ENCODE results near the gene BORCS8. TPM values are rescaled to one million over a fixed set of nuclear protein-coding genes. Genes with fewer than 3 reads are reported as not detected.
"Not testable (repeated sequence)": the region's sequence is repeated elsewhere in the genome, so short reads cannot be mapped to it uniquely, and the experiment has no call there.

BORCS8 gene
- polyA plus RNA-seq, 6 donors from 2014 or later: 26.2 to 31.6 (median 28.2) TPM

DNA sequence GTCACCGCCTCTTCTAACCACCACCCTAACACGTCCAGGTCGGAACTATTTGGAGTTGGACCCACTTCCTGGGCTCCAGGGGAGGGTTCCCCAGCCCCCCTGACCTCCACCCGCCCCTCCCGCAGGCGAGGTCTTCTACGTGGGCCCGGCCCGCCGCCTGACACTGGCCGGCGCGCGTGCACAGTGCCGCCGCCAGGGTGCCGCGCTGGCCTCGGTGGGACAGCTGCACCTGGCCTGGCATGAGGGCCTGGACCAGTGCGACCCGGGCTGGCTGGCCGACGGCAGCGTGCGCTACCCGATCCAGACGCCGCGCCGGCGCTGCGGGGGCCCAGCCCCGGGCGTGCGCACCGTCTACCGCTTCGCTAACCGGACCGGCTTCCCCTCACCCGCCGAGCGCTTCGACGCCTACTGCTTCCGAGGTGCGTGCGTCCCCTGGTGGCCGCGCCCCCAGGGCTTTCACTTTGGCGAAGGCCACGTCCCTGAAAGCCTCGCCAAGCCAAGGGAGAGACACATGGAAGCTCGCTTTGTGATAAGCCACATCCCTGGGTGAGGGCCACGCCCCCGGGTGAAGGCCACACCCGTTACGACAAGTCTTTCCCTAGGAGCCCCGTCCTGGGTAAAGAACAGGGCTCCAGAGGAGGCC is 33.0 kb upstream of the BORCS8 start:
- H3K36me3 Mint-ChIP-seq: no peaks in the 10 kb centered on the region
- H3K27ac Mint-ChIP-seq: peak overlapping the region in 1 of 6 donors; percentile 68
- DNase-seq (peak; percentile 68), ATAC-seq (ENCODE audit: low read depth in 2 of 2) (peak; percentile 93 to 94)
- peak overlapping the region; percentile 53 to 93 (median 80) for H3K4me3 Mint-ChIP-seq
- H3K9me3 Mint-ChIP-seq: no peaks in the 10 kb centered on the region
- peaks cover 13 to 49% (median 34%) of the 10 kb centered on the region in 3 donors for H3K27me3 Mint-ChIP-seq
- peaks cover 6 to 15% (median 7%) of the 10 kb centered on the region in 3 donors for H3K4me1 Mint-ChIP-seq

DNA sequence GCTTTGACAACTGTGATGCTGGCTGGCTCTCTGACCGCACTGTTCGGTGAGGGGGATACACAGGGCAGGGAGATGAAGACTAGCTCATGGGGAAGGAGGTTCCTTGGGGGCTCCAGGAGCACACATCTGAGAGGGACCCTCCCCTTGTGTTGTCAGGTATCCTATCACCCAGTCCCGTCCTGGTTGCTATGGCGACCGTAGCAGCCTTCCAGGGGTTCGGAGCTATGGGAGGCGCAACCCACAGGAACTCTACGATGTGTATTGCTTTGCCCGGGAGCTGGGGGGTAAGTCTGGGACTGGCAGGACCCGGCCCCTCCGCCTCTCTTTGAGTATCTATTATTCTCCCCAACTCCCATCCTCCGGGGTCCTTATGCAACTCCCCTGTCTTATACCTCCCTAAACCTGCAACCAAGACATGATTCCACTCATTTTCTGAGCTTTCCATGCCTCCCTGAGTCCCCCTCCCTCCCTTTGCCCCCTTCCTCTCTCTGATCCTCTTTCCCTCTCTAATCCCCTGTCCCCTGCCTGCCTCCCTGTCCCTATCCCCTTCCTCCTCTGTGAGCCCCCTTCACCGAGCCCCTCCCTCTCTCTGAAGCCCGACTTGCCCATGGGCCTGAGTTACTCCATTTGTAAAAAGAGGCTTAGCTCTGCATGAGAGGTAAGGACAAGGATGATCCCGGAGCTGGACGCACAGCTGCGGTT is 32.3 kb upstream of the BORCS8 start:
- Mint-ChIP-seq H3K9me3 (no peaks in the 10 kb centered on the region), H3K4me1 (peaks cover 6 to 15% (median 7%) of the 10 kb centered on the region in 3 donors), H3K4me3 (peak overlapping the region; percentile 41 to 84 (median 71)), H3K36me3 (no peaks in the 10 kb centered on the region), H3K27ac (no peak overlapping the region), H3K27me3 (peaks cover 13 to 49% (median 34%) of the 10 kb centered on the region in 3 donors)
- ATAC-seq (ENCODE audit: low read depth in 2 of 2): no peak
- DNase-seq: no peak

DNA sequence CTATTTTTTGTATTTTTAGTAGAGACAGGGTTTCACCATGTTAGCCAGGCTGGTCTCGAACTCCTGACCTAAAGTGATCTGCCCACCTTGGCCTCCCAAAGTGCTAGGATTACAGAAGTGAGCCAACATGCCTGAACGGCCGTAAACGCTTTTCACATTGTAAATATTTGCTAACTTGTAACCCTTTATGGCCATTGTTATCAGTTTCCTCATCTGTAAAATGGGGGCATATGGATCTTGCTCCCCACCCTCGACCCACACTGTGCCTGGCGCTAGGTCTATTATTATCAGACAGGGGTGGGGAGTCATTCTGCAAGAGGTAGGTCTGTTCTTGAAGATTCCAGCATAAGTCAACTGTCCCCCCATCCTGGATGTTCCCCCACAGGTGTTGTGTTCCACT is 31.7 kb upstream of the BORCS8 start:
- DNase-seq (no peak), ATAC-seq (ENCODE audit: low read depth in 2 of 2) (no peak)

DNA sequence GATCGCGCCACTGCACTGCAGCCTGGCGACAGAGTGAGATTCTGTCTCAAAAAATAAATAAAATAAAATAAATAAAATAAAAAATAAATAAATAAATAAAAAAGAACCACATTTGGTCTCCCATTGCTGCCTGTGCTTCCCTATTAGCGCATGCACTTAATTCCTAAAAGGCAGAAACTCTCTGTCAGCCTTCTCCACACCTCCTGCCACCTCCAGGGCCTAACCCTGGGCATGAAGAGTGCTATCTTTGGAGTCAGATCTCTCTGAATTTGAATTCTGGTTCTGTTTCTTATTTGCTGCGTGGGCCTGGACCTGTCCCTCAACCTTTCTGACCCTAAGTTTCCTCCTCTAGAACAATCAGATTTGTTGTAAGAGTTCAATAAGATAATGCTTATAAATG is 31.1 kb upstream of the BORCS8 start:
- DNase-seq (no peak), ATAC-seq (ENCODE audit: low read depth in 2 of 2) (no peak)
- no peaks in the 10 kb centered on the region for H3K9me3 Mint-ChIP-seq
- no peak overlapping the region for H3K4me3 Mint-ChIP-seq
- H3K27me3 Mint-ChIP-seq: peaks cover 9 to 42% (median 21%) of the 10 kb centered on the region in 3 donors
- H3K27ac Mint-ChIP-seq: no peak overlapping the region
- H3K4me1 Mint-ChIP-seq: peaks cover 6 to 15% (median 7%) of the 10 kb centered on the region in 3 donors
- no peaks in the 10 kb centered on the region for H3K36me3 Mint-ChIP-seq

More for the DNA sequence above, 31.7 kb upstream of the BORCS8 start:
- Mint-ChIP-seq H3K4me3 (peak overlapping the region in 2 of 8 donors; percentile 25 to 79), H3K9me3 (no peaks in the 10 kb centered on the region), H3K27ac (no peak overlapping the region), H3K36me3 (no peaks in the 10 kb centered on the region), H3K4me1 (peaks cover 6 to 15% (median 7%) of the 10 kb centered on the region in 3 donors), H3K27me3 (peaks cover 11 to 48% (median 27%) of the 10 kb centered on the region in 3 donors)

DNA sequence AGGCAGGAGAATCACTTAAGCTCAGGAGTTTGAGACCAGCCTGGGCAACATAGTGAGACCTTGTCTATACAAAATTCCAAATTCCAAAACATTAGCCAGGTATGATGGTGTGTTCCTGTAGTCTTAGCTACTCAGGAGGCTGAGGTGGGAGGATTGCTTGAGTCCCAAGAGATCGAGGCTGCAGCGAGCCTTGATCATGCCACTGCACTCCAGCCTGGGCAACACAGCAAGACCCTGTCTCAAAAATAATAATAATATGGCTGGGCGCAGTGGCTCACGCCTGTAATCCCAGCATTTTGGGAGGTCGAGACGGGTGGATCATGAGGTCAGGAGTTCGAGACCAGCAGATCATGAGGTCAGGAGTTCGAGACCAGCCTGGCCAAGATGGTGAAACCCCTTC is 29.0 kb upstream of the BORCS8 start:
- not testable (repeated sequence) for H3K9me3 Mint-ChIP-seq; DNase-seq; H3K27ac Mint-ChIP-seq; H3K36me3 Mint-ChIP-seq; ATAC-seq (ENCODE audit: low read depth in 2 of 2)
- Mint-ChIP-seq H3K4me3 (peak overlapping the region in 1 of 8 donors; percentile 22), H3K4me1 (peaks cover 6 to 15% (median 7%) of the 10 kb centered on the region in 3 donors), H3K27me3 (peaks cover 18 to 45% (median 20%) of the 10 kb centered on the region in 3 donors)

DNA sequence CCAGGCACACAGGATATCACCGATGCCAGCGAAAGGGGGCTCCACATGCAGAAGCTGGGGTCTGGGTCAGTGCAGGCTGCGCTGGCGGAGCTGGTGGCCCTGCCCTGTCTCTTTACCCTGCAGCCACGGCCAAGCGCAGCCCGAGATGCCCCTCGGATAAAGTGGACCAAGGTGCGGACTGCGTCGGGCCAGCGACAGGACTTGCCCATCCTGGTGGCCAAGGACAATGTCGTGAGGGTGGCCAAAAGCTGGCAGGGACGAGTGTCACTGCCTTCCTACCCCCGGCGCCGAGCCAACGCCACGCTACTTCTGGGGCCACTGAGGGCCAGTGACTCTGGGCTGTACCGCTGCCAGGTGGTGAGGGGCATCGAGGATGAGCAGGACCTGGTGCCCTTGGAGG is 27.0 kb upstream of the BORCS8 start:
- Mint-ChIP-seq H3K36me3 (peaks cover 4 to 5% of the 10 kb centered on the region in 2 donors), H3K27me3 (peaks cover 19 to 48% (median 29%) of the 10 kb centered on the region in 3 donors), H3K27ac (no peak overlapping the region), H3K4me1 (peaks cover 0 to 4% (median 0%) of the 10 kb centered on the region in 3 donors), H3K9me3 (peaks cover 0 to 9% (median 3%) of the 10 kb centered on the region in 7 donors), H3K4me3 (no peak overlapping the region)
- ATAC-seq (ENCODE audit: low read depth in 2 of 2) (no peak), DNase-seq (no peak)

DNA sequence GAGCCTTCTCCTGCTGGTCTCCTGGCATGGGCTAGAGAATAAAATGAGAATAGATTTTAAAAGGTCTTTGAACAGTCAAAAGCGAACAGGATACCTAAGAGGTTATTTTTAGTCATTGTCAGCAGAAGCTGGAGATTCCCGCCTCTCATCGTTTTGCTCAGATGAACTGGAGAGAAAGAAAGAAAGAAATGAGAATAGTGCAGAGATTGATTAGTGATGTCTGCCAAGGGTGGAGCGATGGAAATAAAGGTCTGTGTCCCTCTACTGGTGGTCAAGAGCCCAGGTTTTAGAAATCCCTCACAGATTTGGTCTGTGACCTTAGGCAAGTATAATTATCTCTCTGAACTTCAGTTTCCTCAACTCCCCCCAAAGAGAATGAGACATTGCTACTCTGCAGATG is 25.1 kb upstream of the BORCS8 start:
- no peak overlapping the region for H3K4me3 Mint-ChIP-seq
- peaks cover 0 to 4% (median 1%) of the 10 kb centered on the region in 3 donors for H3K4me1 Mint-ChIP-seq
- H3K9me3 Mint-ChIP-seq: peaks cover 0 to 9% (median 3%) of the 10 kb centered on the region in 7 donors
- H3K27me3 Mint-ChIP-seq: peaks cover 33 to 63% (median 37%) of the 10 kb centered on the region in 3 donors
- H3K36me3 Mint-ChIP-seq: peaks cover 4 to 10% of the 10 kb centered on the region in 2 donors
- no peak for ATAC-seq (ENCODE audit: low read depth in 2 of 2)
- H3K27ac Mint-ChIP-seq: no peak overlapping the region
- DNase-seq: no peak

DNA sequence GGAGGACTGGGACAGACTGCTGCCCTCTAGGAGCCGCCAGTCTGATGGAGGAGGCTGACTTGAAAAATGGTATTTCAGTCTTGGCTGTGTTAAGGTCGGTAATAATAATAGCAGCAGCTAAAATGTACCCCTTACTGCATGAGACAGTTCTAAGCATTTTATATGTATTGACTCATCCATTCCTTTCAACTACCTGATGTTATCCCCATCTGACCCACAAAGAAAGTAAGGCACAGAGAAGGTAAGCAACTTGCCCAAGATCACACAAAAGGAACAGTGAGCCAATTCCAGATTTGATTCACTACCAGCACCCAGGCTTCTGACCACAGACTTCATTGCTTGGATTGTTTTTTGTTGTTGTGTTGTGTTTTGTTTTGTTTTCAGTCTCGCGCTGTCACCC is 23.8 kb upstream of the BORCS8 start:
- DNase-seq (no peak), ATAC-seq (ENCODE audit: low read depth in 2 of 2) (no peak)
- Mint-ChIP-seq H3K4me3 (no peak overlapping the region), H3K27me3 (peaks cover 39 to 74% (median 48%) of the 10 kb centered on the region in 3 donors), H3K27ac (no peak overlapping the region), H3K36me3 (peaks cover 4 to 10% of the 10 kb centered on the region in 2 donors), H3K9me3 (peaks cover 0 to 9% (median 3%) of the 10 kb centered on the region in 7 donors), H3K4me1 (peaks cover 4 to 5% (median 5%) of the 10 kb centered on the region in 3 donors)

DNA sequence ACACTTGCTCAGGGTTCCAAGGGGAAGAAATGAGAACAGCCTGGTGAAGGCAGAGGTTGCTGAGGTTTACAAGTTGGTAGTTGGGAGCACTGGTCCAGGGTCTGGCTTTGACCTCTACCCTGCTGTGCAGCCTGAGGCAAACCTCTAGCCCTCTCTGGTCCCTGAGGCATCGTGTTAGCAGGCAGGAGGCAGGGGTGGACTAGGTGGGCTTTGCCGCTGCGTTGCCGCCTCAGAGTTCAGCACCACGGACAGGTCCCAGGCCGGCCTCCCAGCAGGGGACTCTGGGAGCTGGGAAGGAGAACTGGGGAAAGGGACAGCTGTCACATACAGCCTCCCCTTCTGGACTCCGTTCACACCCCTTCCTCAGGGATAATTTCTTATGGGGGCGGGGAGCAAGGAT is 22.9 kb upstream of the BORCS8 start:
- H3K36me3 Mint-ChIP-seq: peaks cover 4 to 10% of the 10 kb centered on the region in 2 donors
- no peak overlapping the region for H3K4me3 Mint-ChIP-seq
- no peak for ATAC-seq (ENCODE audit: low read depth in 2 of 2)
- no peak for DNase-seq
- H3K4me1 Mint-ChIP-seq: peaks cover 4 to 5% (median 5%) of the 10 kb centered on the region in 3 donors
- peaks cover 39 to 80% (median 54%) of the 10 kb centered on the region in 3 donors for H3K27me3 Mint-ChIP-seq
- H3K9me3 Mint-ChIP-seq: peaks cover 0 to 9% (median 3%) of the 10 kb centered on the region in 7 donors
- H3K27ac Mint-ChIP-seq: no peak overlapping the region

DNA sequence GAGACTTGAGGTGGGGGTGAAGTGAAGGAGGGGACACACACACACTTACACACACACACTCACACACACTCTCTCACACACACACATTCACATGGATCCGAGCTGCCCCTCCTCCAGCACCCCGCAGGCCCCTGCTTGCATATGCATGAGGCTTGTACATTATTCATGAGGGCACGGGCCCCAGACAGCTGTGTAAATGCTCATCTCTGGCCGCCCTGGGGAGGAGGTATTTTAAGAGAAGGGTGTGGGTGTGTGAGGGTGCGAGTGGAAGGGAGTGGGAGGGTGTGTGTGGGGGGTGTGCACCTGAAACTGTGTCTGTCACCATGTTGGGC is 22.2 kb upstream of the BORCS8 start:
- Mint-ChIP-seq H3K4me1 (peaks cover 4 to 5% (median 5%) of the 10 kb centered on the region in 3 donors), H3K27ac (no peak overlapping the region), H3K4me3 (no peak overlapping the region), H3K36me3 (peaks cover 4 to 10% of the 10 kb centered on the region in 2 donors), H3K9me3 (peaks cover 0 to 9% (median 3%) of the 10 kb centered on the region in 7 donors), H3K27me3 (peaks cover 39 to 86% (median 62%) of the 10 kb centered on the region in 3 donors)
- DNase-seq: no peak
- ATAC-seq (ENCODE audit: low read depth in 2 of 2): peak in 1 of 2 donors; percentile 27

DNA sequence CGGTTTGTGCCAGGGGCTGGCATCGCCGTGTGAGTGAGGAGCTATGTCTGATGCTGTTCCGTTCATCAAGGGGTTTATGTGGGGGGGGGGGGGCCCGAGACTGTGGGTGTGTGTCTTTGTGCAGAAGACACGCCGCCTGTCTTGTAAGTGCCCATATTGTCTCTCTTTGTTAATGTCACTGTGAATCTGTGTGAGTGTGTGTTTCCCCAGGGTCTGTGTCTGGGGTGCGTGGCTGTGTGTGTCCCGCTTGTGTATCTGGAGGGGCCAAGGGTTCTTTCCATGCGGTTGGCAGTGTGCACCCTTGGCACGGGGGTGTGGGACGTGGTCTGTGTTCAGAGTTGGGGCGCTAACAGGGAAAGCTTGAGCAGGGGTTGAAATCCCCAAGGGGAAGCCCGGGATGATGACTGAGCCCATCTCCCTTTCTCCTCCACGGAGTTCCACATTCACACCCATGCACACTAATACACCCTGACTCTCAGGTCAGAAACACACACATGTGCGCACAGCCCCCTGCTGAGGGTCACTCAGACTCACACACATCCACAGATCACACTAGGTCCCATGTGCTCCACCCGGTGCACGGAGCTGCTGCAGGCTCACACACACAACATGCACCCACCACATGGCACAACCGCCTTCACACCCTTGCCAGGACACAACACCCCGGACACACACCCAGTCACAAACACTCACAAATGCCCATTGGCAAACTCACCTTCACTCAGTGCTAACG is 21.6 kb upstream of the BORCS8 start:
- Mint-ChIP-seq H3K9me3 (peaks cover 0 to 9% (median 3%) of the 10 kb centered on the region in 7 donors), H3K4me1 (peaks cover 4 to 5% (median 5%) of the 10 kb centered on the region in 3 donors), H3K27me3 (peaks cover 39 to 83% (median 63%) of the 10 kb centered on the region in 3 donors), H3K4me3 (no peak overlapping the region), H3K27ac (no peak overlapping the region), H3K36me3 (peaks cover 4 to 10% of the 10 kb centered on the region in 2 donors)
- ATAC-seq (ENCODE audit: low read depth in 2 of 2): no peak
- no peak for DNase-seq

DNA sequence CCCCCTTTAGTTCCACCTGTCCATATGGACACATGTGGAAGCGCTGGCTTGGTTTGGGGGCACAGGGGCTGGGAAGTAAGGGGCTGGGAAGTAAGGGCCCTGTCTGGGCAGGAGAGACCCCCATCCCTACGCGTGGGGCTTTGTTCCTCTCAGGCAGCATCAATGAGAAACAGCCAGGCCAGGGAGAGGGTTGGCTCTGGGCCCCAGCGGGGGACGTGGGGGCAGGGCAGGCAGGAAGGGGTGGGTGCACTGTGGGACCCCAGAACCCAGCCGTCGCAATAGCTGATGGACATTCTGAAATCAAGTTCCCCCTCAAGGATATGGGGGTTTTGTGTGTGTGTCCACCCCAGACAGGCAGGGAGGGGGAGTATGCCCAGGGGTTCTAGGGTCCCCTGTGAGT is 21.0 kb upstream of the BORCS8 start:
- Mint-ChIP-seq H3K4me3 (no peak overlapping the region), H3K9me3 (peaks cover 0 to 9% (median 3%) of the 10 kb centered on the region in 7 donors), H3K36me3 (peaks cover 4 to 10% of the 10 kb centered on the region in 2 donors), H3K27ac (no peak overlapping the region), H3K4me1 (peaks cover 5 to 6% (median 6%) of the 10 kb centered on the region in 3 donors), H3K27me3 (peaks cover 39 to 83% (median 63%) of the 10 kb centered on the region in 3 donors)
- ATAC-seq (ENCODE audit: low read depth in 2 of 2) (no peak), DNase-seq (no peak)
